Adipocyte (in vitro differentiated cells): ENCODE results near the gene NEK1.
A peak's percentile ranks its signal among the peaks of the same experiment; 100 is the strongest.
"Not testable (repeated sequence)": the region's sequence is repeated elsewhere in the genome, so short reads cannot be mapped to it uniquely, and the experiment has no call there.

Experiments
- DNase-seq: peaks from one replicate; pipeline ENCODE4 v3.0.0-alpha.2; 2015; ENCODE audit warnings: low read depth
- H3K27me3 ChIP-seq: replicated peaks from 2 replicates; pipeline ENCODE4 v1.7.0; 2013; ENCODE audit warnings: mild to moderate bottlenecking, low read length, moderate library complexity; ENCODE audit not compliant: control insufficient read depth, insufficient read depth
- H3K36me3 ChIP-seq: 2 replicates; pipeline ENCODE4 v1.7.0; 2013; ENCODE audit warnings: low read length, mild to moderate bottlenecking, moderate library complexity; ENCODE audit not compliant: control insufficient read depth, insufficient read depth, severe bottlenecking
- H3K4me1 ChIP-seq: 2 replicates; pipeline ENCODE4 v1.7.0; 2013; ENCODE audit warnings: mild to moderate bottlenecking, low read length, moderate library complexity; ENCODE audit not compliant: control insufficient read depth, insufficient read depth
- H3K4me3 ChIP-seq: 2 replicates; pipeline ENCODE4 v1.7.0; 2013; ENCODE audit warnings: mild to moderate bottlenecking, low read length, moderate library complexity
- H3K9ac ChIP-seq: 2 replicates; pipeline ENCODE4 v1.7.0; 2013; ENCODE audit warnings: mild to moderate bottlenecking, low read length, moderate library complexity
- H3K9me3 ChIP-seq: 2 replicates; pipeline ENCODE4 v1.7.0; 2013; ENCODE audit warnings: mild to moderate bottlenecking, low read length, moderate library complexity; ENCODE audit not compliant: control insufficient read depth

Gene NEK1

GRCh38 chr4:169593050-169593560, 19.3 kb downstream of the NEK1 start:
- H3K9me3 ChIP-seq, result no peaks in the 10 kb centered on the region
- peaks cover 35% of the 10 kb centered on the region for H3K36me3 ChIP-seq
- H3K4me1 ChIP-seq, result peaks cover 3% of the 10 kb centered on the region
- H3K4me3 ChIP-seq, result no peak overlapping the region
- H3K27me3 ChIP-seq, result no peaks in the 10 kb centered on the region
- no peak for DNase-seq
- H3K9ac ChIP-seq, result no peak overlapping the region

- peak overlapping the region; percentile 20 for H3K4me3 ChIP-seq
- peak; percentile 81 for DNase-seq
- H3K9me3 ChIP-seq, result no peaks in the 10 kb centered on the region
Observed at GRCh38 chr4:169583563-169583962, 28.8 kb downstream of the NEK1 start.

DNA sequence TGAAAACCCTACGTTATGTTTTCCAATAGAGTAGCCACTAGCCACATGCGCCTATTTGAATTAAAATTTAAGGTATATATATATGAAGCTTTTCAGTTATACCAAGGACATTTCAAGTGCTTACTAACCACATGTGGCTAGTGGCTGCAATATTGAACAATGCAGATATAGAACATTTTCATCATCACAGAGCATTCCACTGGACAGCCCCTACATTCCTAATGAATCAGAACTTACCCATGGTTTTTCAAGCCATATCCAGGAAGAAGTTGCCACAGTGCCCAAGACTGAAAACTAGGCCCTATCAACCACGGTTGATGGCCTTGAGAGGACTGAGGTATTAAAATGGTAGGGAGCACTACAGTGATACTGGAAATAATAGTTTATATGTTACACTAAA, 29.7 kb downstream of the NEK1 start:
- peaks cover 15% of the 10 kb centered on the region for H3K36me3 ChIP-seq
- H3K27me3 ChIP-seq, result no peaks in the 10 kb centered on the region
- no peaks in the 10 kb centered on the region for H3K9me3 ChIP-seq
- DNase-seq, result peak; percentile 50
- peaks cover 17% of the 10 kb centered on the region for H3K4me1 ChIP-seq
- no peak overlapping the region for H3K4me3 ChIP-seq
- H3K9ac ChIP-seq, result no peak overlapping the region

More at GRCh38 chr4:169583563-169583962, 28.8 kb downstream of the NEK1 start:
- Histone ChIP-seq H3K36me3 (peaks cover 22% of the 10 kb centered on the region), H3K4me1 (peaks cover 17% of the 10 kb centered on the region), H3K9ac (peak overlapping the region; percentile 9), H3K27me3 (no peaks in the 10 kb centered on the region)

DNA sequence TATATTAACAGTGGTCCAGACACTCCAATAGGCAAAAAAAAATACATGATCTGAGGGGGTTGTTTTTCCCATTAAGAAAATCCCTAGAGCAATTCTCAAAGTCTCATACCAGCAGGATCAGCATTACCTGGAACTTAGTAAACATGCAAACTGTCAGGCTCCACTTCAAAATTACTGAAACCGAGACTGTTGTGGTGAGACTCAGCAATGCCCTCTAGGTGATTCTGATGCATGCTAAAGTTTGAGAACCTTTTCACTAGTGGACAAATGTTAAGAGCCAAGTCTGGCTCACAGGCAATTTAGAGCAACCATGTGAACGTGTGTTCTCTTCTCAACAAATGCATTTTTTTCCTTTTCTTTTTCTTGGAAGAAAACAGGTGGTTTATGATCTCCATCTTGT, 30.2 kb downstream of the NEK1 start:
- Histone ChIP-seq H3K9ac (no peak overlapping the region), H3K4me3 (no peak overlapping the region), H3K9me3 (no peaks in the 10 kb centered on the region), H3K36me3 (peaks cover 15% of the 10 kb centered on the region), H3K27me3 (no peaks in the 10 kb centered on the region), H3K4me1 (peaks cover 17% of the 10 kb centered on the region)
- no peak for DNase-seq

- Histone ChIP-seq H3K9me3 (no peaks in the 10 kb centered on the region), H3K4me3 (no peak overlapping the region), H3K36me3 (peaks cover 19% of the 10 kb centered on the region), H3K4me1 (peaks cover 5% of the 10 kb centered on the region), H3K27me3 (no peaks in the 10 kb centered on the region), H3K9ac (no peak overlapping the region)
- no peak for DNase-seq
Observed at GRCh38 chr4:169573889-169574288, 38.5 kb downstream of the NEK1 start.

DNA sequence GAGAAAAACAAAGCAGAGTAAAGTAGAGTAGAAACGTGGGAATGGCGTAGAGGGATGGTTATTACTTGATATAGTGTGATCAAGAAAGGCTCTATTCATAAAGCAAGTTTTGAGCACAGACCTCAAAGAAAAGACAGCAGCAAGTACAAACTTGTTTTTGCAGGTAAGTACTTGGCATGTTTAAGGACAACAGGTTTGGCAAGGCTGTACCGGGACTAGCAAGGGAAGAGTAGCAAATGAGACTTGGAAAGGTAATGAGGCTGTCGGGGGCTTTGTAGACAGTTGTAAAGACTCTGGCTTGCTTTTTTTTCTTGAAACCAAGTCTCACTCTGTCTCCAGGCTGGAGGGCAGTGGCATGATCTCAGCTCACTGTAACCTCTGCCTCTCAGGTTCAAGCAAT, 40.9 kb downstream of the NEK1 start:
- no peak overlapping the region for H3K9ac ChIP-seq
- peaks cover 7% of the 10 kb centered on the region for H3K4me1 ChIP-seq
- no peak overlapping the region for H3K4me3 ChIP-seq
- H3K36me3 ChIP-seq, result peaks cover 12% of the 10 kb centered on the region
- no peak for DNase-seq
- H3K27me3 ChIP-seq, result no peaks in the 10 kb centered on the region
- H3K9me3 ChIP-seq, result no peaks in the 10 kb centered on the region

DNA sequence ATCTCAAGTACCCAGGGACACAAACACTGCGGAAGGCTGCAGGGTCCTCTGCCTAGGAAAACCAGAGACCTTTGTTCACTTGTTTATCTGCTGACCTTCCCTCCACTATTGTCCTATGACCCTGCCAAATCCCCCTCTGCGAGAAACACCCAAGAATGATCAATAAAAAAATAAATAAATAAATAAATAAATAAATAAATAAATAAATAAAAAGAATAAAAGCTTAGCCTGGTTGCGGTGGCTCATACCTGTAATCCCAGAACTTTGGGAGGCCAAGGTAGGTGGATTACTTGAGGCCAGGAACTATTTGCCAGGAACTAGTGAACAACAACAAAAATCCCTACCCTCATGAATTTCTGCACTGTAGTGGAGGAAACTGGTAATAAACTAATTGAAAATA, 41.4 kb downstream of the NEK1 start:
- H3K27me3 ChIP-seq, H3K4me1 ChIP-seq, H3K36me3 ChIP-seq, H3K4me3 ChIP-seq, H3K9ac ChIP-seq, H3K9me3 ChIP-seq, DNase-seq: not testable (repeated sequence)

- H3K9me3 ChIP-seq, H3K9ac ChIP-seq, DNase-seq, H3K4me3 ChIP-seq, H3K27me3 ChIP-seq, H3K36me3 ChIP-seq: not testable (repeated sequence)
- H3K4me1 ChIP-seq, result peaks cover 17% of the 10 kb centered on the region
Observed at GRCh38 chr4:169570266-169570665, 42.1 kb downstream of the NEK1 start.

GRCh38 chr4:169569188-169569587, 43.2 kb downstream of the NEK1 start:
- not testable (repeated sequence) for H3K9ac ChIP-seq, H3K27me3 ChIP-seq, H3K36me3 ChIP-seq, H3K9me3 ChIP-seq, H3K4me3 ChIP-seq, DNase-seq
- peaks cover 20% of the 10 kb centered on the region for H3K4me1 ChIP-seq

DNA sequence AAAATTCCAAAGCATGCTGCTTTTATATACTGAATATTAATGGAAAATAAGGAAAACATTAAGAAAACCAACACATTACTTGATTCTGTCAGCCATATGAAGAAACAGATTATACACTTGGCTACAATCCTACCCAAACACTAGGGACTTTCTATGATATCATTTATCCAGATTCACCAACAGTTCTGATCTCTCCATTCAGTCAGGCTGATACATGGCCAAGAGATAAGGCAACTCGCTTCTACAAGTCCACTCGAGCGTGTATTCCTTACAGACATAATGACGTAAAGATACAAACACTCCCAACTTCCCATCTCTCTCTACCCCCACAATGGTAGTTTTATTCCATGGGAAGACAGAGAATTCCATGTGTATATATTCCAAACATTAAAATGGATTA, 44.5 kb downstream of the NEK1 start:
- Histone ChIP-seq H3K27me3 (no peaks in the 10 kb centered on the region), H3K36me3 (no peaks in the 10 kb centered on the region), H3K4me3 (no peak overlapping the region), H3K4me1 (peaks cover 20% of the 10 kb centered on the region), H3K9me3 (no peaks in the 10 kb centered on the region), H3K9ac (no peak overlapping the region)
- DNase-seq, result no peak

- DNase-seq, result peak; percentile 87
- Histone ChIP-seq H3K9me3 (no peaks in the 10 kb centered on the region), H3K9ac (peak overlapping the region; percentile 68), H3K27me3 (no peaks in the 10 kb centered on the region), H3K4me3 (peak overlapping the region; percentile 67), H3K36me3 (peaks cover 8% of the 10 kb centered on the region), H3K4me1 (peaks cover 15% of the 10 kb centered on the region)
Observed at GRCh38 chr4:169566021-169566818, 46.2 kb downstream of the NEK1 start.
